Lower lobe of right lung (tissue), 2 donors: ENCODE data around the gene STYXL1. TPM values are rescaled to one million over a fixed set of nuclear protein-coding genes. Genes with fewer than 3 reads are reported as not detected.
A peak's percentile ranks its signal among the peaks of the same experiment; 100 is the strongest.

ENCODE experiments used
- ATAC-seq, 2 donors: fragments of 200-7000 bp; cut with Tn5 transposase; one replicate each; pipeline ENCODE4 v1.9.1; 2020 to 2022; ENCODE audit warnings: mild to moderate bottlenecking in 2 of 2, moderate library complexity in 2 of 2
- DNase-seq: peaks from one replicate; pipeline ENCODE4 v3.0.0-alpha.2; 2020
- H3K27ac ChIP-seq: fragments of 200-600 bp; one replicate; pipeline ENCODE4 v1.8.0; 2022
- H3K27me3 ChIP-seq: fragments of 200-600 bp; one replicate; pipeline ENCODE4 v1.8.0; 2022; ENCODE audit warnings: low read depth
- H3K36me3 ChIP-seq: fragments of 200-600 bp; one replicate; pipeline ENCODE4 v1.8.0; 2022; ENCODE audit warnings: mild to moderate bottlenecking
- H3K4me1 ChIP-seq: fragments of 200-600 bp; one replicate; pipeline ENCODE4 v1.8.0; 2022
- H3K4me3 ChIP-seq: fragments of 200-600 bp; one replicate; pipeline ENCODE4 v1.8.0; 2022; ENCODE audit warnings: mild to moderate bottlenecking
- H3K9me3 ChIP-seq: fragments of 200-600 bp; one replicate; pipeline ENCODE4 v1.8.0; 2022
- CTCF ChIP-seq: fragments of 200-600 bp; IDR thresholded peaks from one replicate; pipeline ENCODE4 v1.8.0; 2022; ENCODE audit warnings: antibody characterized with exemption, mild to moderate bottlenecking
- intact Hi-C: fragments of 100-400 bp; cut with DNase I; formaldehyde crosslinking; loops from one replicate; pipeline ENCODE4 v1.11.0; 2022
- total RNA-seq: library from RNA; stranded (reverse); fragmentation: NEBNext Ultra II Directional; extraction: Animal tissue kit (Norgen Biotek cat#: 25700); gene quantifications from one replicate; pipeline ENCODE4 v1.2.1, GENCODE V29; 2021
- donor health status: DM: no; HTN: yes; CAD: no; lungs with severe emphysema.

STYXL1 gene
- total RNA-seq, 1 donor from 2014 or later: 25.6 TPM

GRCh38 chr7:75995996-75996395 lies 51.8 kb downstream of the STYXL1 start:
- intact Hi-C loops: no loop called here
- DNase-seq: no peak
- no peak overlapping the region for H3K27ac ChIP-seq

GRCh38 chr7:75995052-75995471 lies 52.7 kb downstream of the STYXL1 start:
- no peak for TF ChIP-seq CTCF
- Histone ChIP-seq H3K27ac (peak overlapping the region; percentile 89), H3K4me1 (peaks cover 19% of the 10 kb centered on the region), H3K36me3 (peaks cover 10% of the 10 kb centered on the region), H3K4me3 (peak overlapping the region; percentile 96), H3K9me3 (no peaks in the 10 kb centered on the region), H3K27me3 (no peaks in the 10 kb centered on the region)
- DNase-seq (no peak), ATAC-seq (no peak)
- intact Hi-C loops: no loop called here

More at GRCh38 chr7:75995996-75996395, 51.8 kb downstream of the STYXL1 start:
- no peaks in the 10 kb centered on the region for H3K27me3 ChIP-seq
- H3K9me3 ChIP-seq: no peaks in the 10 kb centered on the region
- H3K4me1 ChIP-seq: peaks cover 19% of the 10 kb centered on the region
- ATAC-seq: no peak
- no peak for TF ChIP-seq CTCF
- no peak overlapping the region for H3K4me3 ChIP-seq
- peaks cover 16% of the 10 kb centered on the region for H3K36me3 ChIP-seq

- TF ChIP-seq CTCF: peak; percentile 36
- ATAC-seq (peak; percentile 98), DNase-seq (peak; percentile 96)
- peak within 1 kb of the TSS; percentile 96 for H3K4me3 ChIP-seq
- intact Hi-C loops: no loop called here
- H3K27ac ChIP-seq: peak within 1 kb of the TSS; percentile 89
- no peaks in the 10 kb centered on the region for H3K9me3 ChIP-seq
- no peaks in the 10 kb centered on the region for H3K27me3 ChIP-seq
- H3K4me1 ChIP-seq: peaks cover 19% of the 10 kb centered on the region
- peaks cover 10% of the 10 kb centered on the region for H3K36me3 ChIP-seq
Observed at GRCh38 chr7:75994388-75995051, 53.3 kb downstream of the STYXL1 start, which contains the start of gene TMEM120A. TSS of gene TMEM120A (minus strand) at chr7:75994595. CDS start at chr7:75994570, 25 bp downstream.

GRCh38 chr7:75993689-75994387 lies 54.0 kb downstream of the STYXL1 start:
- Histone ChIP-seq H3K4me3 (peak overlapping the region; percentile 96), H3K4me1 (peaks cover 19% of the 10 kb centered on the region)
- intact Hi-C loops: no loop called here

More at GRCh38 chr7:75993689-75994387, 54.0 kb downstream of the STYXL1 start:
- ATAC-seq: peak; percentile 55 to 60
- no peaks in the 10 kb centered on the region for H3K9me3 ChIP-seq
- no peaks in the 10 kb centered on the region for H3K27me3 ChIP-seq
- peak overlapping the region; percentile 89 for H3K27ac ChIP-seq
- peaks cover 10% of the 10 kb centered on the region for H3K36me3 ChIP-seq
- TF ChIP-seq CTCF: no peak
- DNase-seq: peak; percentile 65
